ENCODE measurements around the gene NMBR.

DNA sequence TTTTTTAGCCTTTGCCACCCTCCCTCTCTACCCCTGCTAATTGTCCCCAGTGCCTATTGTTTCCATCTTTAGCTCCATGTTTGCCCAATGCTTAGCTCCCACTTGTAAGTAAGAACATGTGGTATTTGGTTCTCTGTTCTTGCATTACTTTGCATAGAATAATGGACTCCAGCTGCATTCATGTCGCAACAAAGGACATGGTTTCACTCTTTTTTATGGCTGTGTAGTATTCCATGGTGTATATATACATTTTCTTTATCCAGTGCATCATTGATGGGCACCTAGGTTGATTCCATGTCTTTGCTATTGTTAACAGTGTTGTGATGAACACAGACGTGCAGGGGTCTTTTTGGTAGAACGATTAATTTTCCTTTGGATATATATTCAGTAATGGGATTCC lies 118.4 kb downstream of the NMBR start:
- TF ChIP-seq EZH2phosphoT487 (IDR thresholded peaks at IDR 0.05; ENCODE audit: insufficient read depth, low read depth) (no peak), EZH2 (IDR thresholded peaks at IDR 0.05; ENCODE audit: insufficient read depth, poor library complexity, severe bottlenecking) (no peak)
